Measurements from ENCODE around the gene ADORA1.

Gene ADORA1

DNA sequence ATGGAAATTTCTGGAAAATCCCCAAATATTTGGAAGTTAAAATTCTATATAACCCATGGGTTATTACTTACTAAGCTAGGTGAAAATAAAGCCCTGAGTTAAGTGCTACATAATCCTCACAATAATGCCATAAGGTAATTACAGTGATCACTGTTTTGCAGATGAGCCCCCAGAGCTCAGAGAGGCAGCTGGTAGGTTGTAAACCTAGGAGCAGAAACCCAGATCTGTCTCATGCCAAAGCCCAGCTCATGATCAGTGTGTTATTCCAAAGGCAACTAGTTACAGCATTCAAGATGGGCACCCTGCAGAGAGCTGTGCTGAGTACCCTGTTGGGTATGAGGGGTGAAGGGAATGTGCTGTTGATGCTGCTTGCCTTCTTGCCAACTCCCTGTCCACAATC, 31.0 kb upstream of the ADORA1 start:
- no peak overlapping the region for H3K27ac ChIP-seq (ENCODE audit: low read length, poor library complexity, severe bottlenecking)
- no peak overlapping the region for H3K4me3 ChIP-seq (ENCODE audit: insufficient read depth in 1 of 2, low read depth in 1 of 2, low read length in 2 of 2)
- no peak overlapping the region for H4K8ac ChIP-seq (ENCODE audit: low read length)
- no peak overlapping the region for H2BK120ac ChIP-seq (ENCODE audit: low read depth, low read length)
- peaks cover 35% of the 10 kb centered on the region for H3K9me3 ChIP-seq (ENCODE audit: control insufficient read depth, low read length)
- H2BK12ac ChIP-seq (ENCODE audit: low read length in 2 of 2): no peak overlapping the region
- H3K14ac ChIP-seq (ENCODE audit: low read length in 2 of 2): no peak overlapping the region
- no peak overlapping the region for H2BK15ac ChIP-seq (ENCODE audit: low read depth, poor library complexity, severe bottlenecking)
- no peaks in the 10 kb centered on the region for H3K79me1 ChIP-seq (replicated peaks; ENCODE audit: low read length, poor library complexity, severe bottlenecking)
- H2BK5ac ChIP-seq (ENCODE audit: low read depth, low read length, poor library complexity, severe bottlenecking): no peak overlapping the region
- H3K4me2 ChIP-seq (ENCODE audit: low read length, poor library complexity, severe bottlenecking): no peak overlapping the region
- peaks cover 36 to 52% of the 10 kb centered on the region in 2 experiments for H3K27me3 ChIP-seq (ENCODE audit: control insufficient read depth in 1 of 2, insufficient read depth in 1 of 2, low read length in 2 of 2)
- no peak overlapping the region for H3K18ac ChIP-seq (ENCODE audit: low read depth in 1 of 2, low read length in 2 of 2)
- no peak overlapping the region for H4K91ac ChIP-seq (ENCODE audit: low read length)
- H3K36me3 ChIP-seq (ENCODE audit: control insufficient read depth in 1 of 2, insufficient read depth in 2 of 2, low read depth in 1 of 2, low read length in 2 of 2): no peaks in the 10 kb centered on the region
- no peak for DNase-seq
- no peak overlapping the region for H2AK5ac ChIP-seq (ENCODE audit: low read length, severe bottlenecking)
- H3K4me1 ChIP-seq (ENCODE audit: control insufficient read depth, insufficient read depth, low read depth, low read length): no peaks in the 10 kb centered on the region
- no peak overlapping the region for H2AFZ ChIP-seq (ENCODE audit: low read depth, low read length)
- no peak overlapping the region for H3K4ac ChIP-seq (ENCODE audit: low read depth in 1 of 2, low read length in 2 of 2)
- H3K23ac ChIP-seq (ENCODE audit: low read length in 2 of 2): no peak overlapping the region
- H3K9ac ChIP-seq (ENCODE audit: low read length): no peak overlapping the region

DNA sequence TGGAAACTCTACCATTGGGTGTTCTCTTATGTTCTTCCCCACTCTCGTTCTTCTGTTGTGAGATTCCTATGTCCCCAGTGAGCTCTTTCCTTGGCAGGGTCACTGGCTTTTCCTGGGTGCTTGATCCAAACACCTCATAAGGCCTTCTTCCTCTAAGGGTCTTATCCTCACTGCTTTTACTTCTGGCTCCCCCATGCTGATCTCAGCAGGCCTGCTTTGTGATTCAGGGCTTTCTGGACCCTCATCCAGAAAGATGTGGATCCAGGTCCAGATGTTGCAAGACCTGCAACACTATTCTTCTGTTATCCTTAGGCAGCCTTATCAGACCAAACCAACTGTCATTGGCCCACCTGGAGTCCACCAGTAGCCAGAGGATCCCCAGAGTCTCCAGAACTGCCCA, 30.5 kb upstream of the ADORA1 start:
- Histone ChIP-seq H3K9ac (ENCODE audit: low read length) (no peak overlapping the region), H2BK120ac (ENCODE audit: low read depth, low read length) (no peak overlapping the region), H3K18ac (ENCODE audit: low read depth in 1 of 2, low read length in 2 of 2) (no peak overlapping the region), H3K9me3 (ENCODE audit: control insufficient read depth, low read length) (peaks cover 35% of the 10 kb centered on the region), H3K4me3 (ENCODE audit: insufficient read depth in 1 of 2, low read depth in 1 of 2, low read length in 2 of 2) (no peak overlapping the region), H2BK15ac (ENCODE audit: low read depth, poor library complexity, severe bottlenecking) (no peak overlapping the region), H3K27ac (ENCODE audit: low read length, poor library complexity, severe bottlenecking) (no peak overlapping the region), H4K91ac (ENCODE audit: low read length) (no peak overlapping the region), H3K4me1 (ENCODE audit: control insufficient read depth, insufficient read depth, low read depth, low read length) (no peaks in the 10 kb centered on the region), H3K36me3 (ENCODE audit: control insufficient read depth in 1 of 2, insufficient read depth in 2 of 2, low read depth in 1 of 2, low read length in 2 of 2) (no peaks in the 10 kb centered on the region), H3K79me1 (replicated peaks; ENCODE audit: low read length, poor library complexity, severe bottlenecking) (no peaks in the 10 kb centered on the region), H3K23ac (ENCODE audit: low read length in 2 of 2) (no peak overlapping the region), H3K27me3 (ENCODE audit: control insufficient read depth in 1 of 2, insufficient read depth in 1 of 2, low read length in 2 of 2) (peaks cover 36 to 52% of the 10 kb centered on the region in 2 experiments), H2AK5ac (ENCODE audit: low read length, severe bottlenecking) (no peak overlapping the region), H2BK5ac (ENCODE audit: low read depth, low read length, poor library complexity, severe bottlenecking) (no peak overlapping the region), H3K4me2 (ENCODE audit: low read length, poor library complexity, severe bottlenecking) (no peak overlapping the region), H3K14ac (ENCODE audit: low read length in 2 of 2) (no peak overlapping the region), H2AFZ (ENCODE audit: low read depth, low read length) (no peak overlapping the region), H2BK12ac (ENCODE audit: low read length in 2 of 2) (no peak overlapping the region), H3K4ac (ENCODE audit: low read depth in 1 of 2, low read length in 2 of 2) (no peak overlapping the region), H4K8ac (ENCODE audit: low read length) (no peak overlapping the region)
- WGBS: 69% methylated on average over 1 of the region's 1 CpG
- no peak for DNase-seq

GRCh38 chr1:203098445-203098844, 29.1 kb upstream of the ADORA1 start:
- H3K79me1 ChIP-seq (replicated peaks; ENCODE audit: low read length, poor library complexity, severe bottlenecking): no peaks in the 10 kb centered on the region
- H3K23ac ChIP-seq (ENCODE audit: low read length in 2 of 2): no peak overlapping the region
- DNase-seq: no peak
- H3K27me3 ChIP-seq (ENCODE audit: control insufficient read depth in 1 of 2, insufficient read depth in 1 of 2, low read length in 2 of 2): peaks cover 39 to 55% of the 10 kb centered on the region in 2 experiments
- no peak overlapping the region for H2AFZ ChIP-seq (ENCODE audit: low read depth, low read length)
- H3K9ac ChIP-seq (ENCODE audit: low read length): no peak overlapping the region
- H3K18ac ChIP-seq (ENCODE audit: low read depth in 1 of 2, low read length in 2 of 2): no peak overlapping the region
- H2AK5ac ChIP-seq (ENCODE audit: low read length, severe bottlenecking): no peak overlapping the region
- no peaks in the 10 kb centered on the region for H3K36me3 ChIP-seq (ENCODE audit: control insufficient read depth in 1 of 2, insufficient read depth in 2 of 2, low read depth in 1 of 2, low read length in 2 of 2)
- no peak overlapping the region for H3K4me2 ChIP-seq (ENCODE audit: low read length, poor library complexity, severe bottlenecking)
- H3K4ac ChIP-seq (ENCODE audit: low read depth in 1 of 2, low read length in 2 of 2): no peak overlapping the region
- no peak overlapping the region for H3K4me3 ChIP-seq (ENCODE audit: insufficient read depth in 1 of 2, low read depth in 1 of 2, low read length in 2 of 2)
- H4K8ac ChIP-seq (ENCODE audit: low read length): no peak overlapping the region
- peaks cover 35% of the 10 kb centered on the region for H3K9me3 ChIP-seq (ENCODE audit: control insufficient read depth, low read length)
- WGBS: 91% methylated on average over 1 of the region's 1 CpG
- H3K14ac ChIP-seq (ENCODE audit: low read length in 2 of 2): no peak overlapping the region
- no peak overlapping the region for H2BK5ac ChIP-seq (ENCODE audit: low read depth, low read length, poor library complexity, severe bottlenecking)
- no peak overlapping the region for H3K27ac ChIP-seq (ENCODE audit: low read length, poor library complexity, severe bottlenecking)
- no peak overlapping the region for H2BK15ac ChIP-seq (ENCODE audit: low read depth, poor library complexity, severe bottlenecking)
- no peak overlapping the region for H2BK120ac ChIP-seq (ENCODE audit: low read depth, low read length)
- H3K4me1 ChIP-seq (ENCODE audit: control insufficient read depth, insufficient read depth, low read depth, low read length): no peaks in the 10 kb centered on the region
- no peak overlapping the region for H2BK12ac ChIP-seq (ENCODE audit: low read length in 2 of 2)
- H4K91ac ChIP-seq (ENCODE audit: low read length): no peak overlapping the region

DNA sequence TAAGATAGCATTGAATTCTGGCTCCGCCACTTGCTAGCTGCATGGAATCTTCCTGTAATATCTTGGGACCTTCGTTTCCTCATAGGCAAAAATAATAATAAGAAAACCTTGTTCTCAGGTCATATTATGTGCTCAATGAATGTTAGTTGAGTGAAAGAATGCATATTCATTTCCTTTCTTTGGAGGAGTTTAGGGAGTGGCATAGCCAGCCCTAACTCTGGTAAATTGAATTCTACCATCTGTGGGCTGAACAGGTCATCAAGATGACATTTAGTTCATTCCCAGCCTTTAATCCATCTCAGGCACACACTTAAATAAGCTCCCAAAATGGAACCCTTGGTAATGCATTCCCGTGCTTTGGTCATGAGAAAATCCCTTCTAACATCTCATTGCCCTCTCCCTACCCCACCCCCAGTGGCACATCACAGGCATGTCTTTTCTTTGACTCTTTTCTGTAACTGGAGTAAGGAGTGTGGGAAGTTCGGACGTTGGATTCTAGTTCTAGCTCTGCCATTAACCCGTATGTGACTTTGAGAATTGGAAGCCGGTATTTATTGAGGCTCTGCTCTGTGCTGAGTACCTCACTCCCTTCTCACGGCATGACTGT, 28.5 kb upstream of the ADORA1 start:
- Histone ChIP-seq H3K27me3 (ENCODE audit: control insufficient read depth in 1 of 2, insufficient read depth in 1 of 2, low read length in 2 of 2) (peaks cover 44 to 58% of the 10 kb centered on the region in 2 experiments), H2BK120ac (ENCODE audit: low read depth, low read length) (no peak overlapping the region), H3K23ac (ENCODE audit: low read length in 2 of 2) (no peak overlapping the region), H4K91ac (ENCODE audit: low read length) (no peak overlapping the region), H3K9me3 (ENCODE audit: control insufficient read depth, low read length) (peaks cover 35% of the 10 kb centered on the region), H3K14ac (ENCODE audit: low read length in 2 of 2) (no peak overlapping the region), H3K4me1 (ENCODE audit: control insufficient read depth, insufficient read depth, low read depth, low read length) (no peaks in the 10 kb centered on the region), H3K9ac (ENCODE audit: low read length) (no peak overlapping the region), H3K27ac (ENCODE audit: low read length, poor library complexity, severe bottlenecking) (no peak overlapping the region), H2BK15ac (ENCODE audit: low read depth, poor library complexity, severe bottlenecking) (no peak overlapping the region), H4K8ac (ENCODE audit: low read length) (no peak overlapping the region), H3K4me2 (ENCODE audit: low read length, poor library complexity, severe bottlenecking) (no peak overlapping the region), H3K4ac (ENCODE audit: low read depth in 1 of 2, low read length in 2 of 2) (no peak overlapping the region), H2AK5ac (ENCODE audit: low read length, severe bottlenecking) (no peak overlapping the region), H2AFZ (ENCODE audit: low read depth, low read length) (no peak overlapping the region), H3K79me1 (replicated peaks; ENCODE audit: low read length, poor library complexity, severe bottlenecking) (no peaks in the 10 kb centered on the region), H3K4me3 (ENCODE audit: insufficient read depth in 1 of 2, low read depth in 1 of 2, low read length in 2 of 2) (no peak overlapping the region), H3K36me3 (ENCODE audit: control insufficient read depth in 1 of 2, insufficient read depth in 2 of 2, low read depth in 1 of 2, low read length in 2 of 2) (no peaks in the 10 kb centered on the region), H2BK5ac (ENCODE audit: low read depth, low read length, poor library complexity, severe bottlenecking) (no peak overlapping the region), H2BK12ac (ENCODE audit: low read length in 2 of 2) (no peak overlapping the region), H3K18ac (ENCODE audit: low read depth in 1 of 2, low read length in 2 of 2) (no peak overlapping the region)
- WGBS: 84% methylated on average over 7 of the region's 8 CpGs
- no peak for DNase-seq
